Activated CD4-positive, CD25-positive, alpha-beta regulatory T cell (primary cell): ENCODE results near the gene RNF151.
A peak's percentile ranks its signal among the peaks of the same experiment; 100 is the strongest.
"Not testable (repeated sequence)": the region's sequence is repeated elsewhere in the genome, so short reads cannot be mapped to it uniquely, and the experiment has no call there.

ENCODE experiments used
- DNase-seq, 4 experiments: peaks; one replicate each; lab custom pipeline; 2025; lab: John Stamatoyannopoulos, UW

Gene RNF151

DNA sequence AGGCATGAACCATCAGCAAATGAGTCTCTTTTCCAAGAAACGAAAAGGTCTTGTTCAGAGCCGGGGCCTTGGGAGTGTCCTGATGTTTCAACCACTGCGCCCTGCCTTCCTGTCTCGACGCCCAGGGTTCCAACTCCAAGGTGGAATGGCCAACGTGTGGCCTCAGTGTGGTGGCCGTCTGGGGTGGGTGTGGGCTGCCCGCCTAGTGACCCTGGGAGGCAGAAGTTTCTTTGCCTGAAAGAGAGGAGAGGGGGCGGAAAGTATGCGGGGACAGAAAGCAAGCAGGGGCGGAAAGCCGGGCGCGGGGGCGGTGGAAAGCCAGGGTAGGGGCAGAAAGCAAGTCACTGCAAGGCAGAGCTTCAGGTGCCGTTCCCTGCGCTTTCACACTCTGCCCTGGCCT, 27.7 kb upstream of the RNF151 start:
- no peak for DNase-seq

DNA sequence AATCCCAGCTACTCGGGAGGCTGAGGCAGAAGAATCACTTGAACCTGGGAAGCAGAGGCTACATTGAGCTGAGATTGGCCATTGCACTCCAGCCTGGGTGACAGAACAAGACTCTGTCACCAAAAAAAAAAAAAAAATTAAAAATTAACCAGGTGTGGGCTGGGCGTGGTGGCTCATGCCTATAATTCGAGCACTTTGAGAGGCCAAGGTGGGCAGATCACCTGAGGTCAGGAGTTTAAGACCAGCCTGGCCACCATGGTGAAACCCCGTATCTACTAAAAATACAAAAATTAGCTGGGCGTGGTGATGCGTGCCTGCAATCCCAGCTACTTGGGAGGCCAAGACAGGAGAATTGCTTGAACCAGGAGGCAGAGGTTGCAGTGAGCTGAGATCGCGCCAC, 26.8 kb upstream of the RNF151 start:
- DNase-seq: not testable (repeated sequence)

DNA sequence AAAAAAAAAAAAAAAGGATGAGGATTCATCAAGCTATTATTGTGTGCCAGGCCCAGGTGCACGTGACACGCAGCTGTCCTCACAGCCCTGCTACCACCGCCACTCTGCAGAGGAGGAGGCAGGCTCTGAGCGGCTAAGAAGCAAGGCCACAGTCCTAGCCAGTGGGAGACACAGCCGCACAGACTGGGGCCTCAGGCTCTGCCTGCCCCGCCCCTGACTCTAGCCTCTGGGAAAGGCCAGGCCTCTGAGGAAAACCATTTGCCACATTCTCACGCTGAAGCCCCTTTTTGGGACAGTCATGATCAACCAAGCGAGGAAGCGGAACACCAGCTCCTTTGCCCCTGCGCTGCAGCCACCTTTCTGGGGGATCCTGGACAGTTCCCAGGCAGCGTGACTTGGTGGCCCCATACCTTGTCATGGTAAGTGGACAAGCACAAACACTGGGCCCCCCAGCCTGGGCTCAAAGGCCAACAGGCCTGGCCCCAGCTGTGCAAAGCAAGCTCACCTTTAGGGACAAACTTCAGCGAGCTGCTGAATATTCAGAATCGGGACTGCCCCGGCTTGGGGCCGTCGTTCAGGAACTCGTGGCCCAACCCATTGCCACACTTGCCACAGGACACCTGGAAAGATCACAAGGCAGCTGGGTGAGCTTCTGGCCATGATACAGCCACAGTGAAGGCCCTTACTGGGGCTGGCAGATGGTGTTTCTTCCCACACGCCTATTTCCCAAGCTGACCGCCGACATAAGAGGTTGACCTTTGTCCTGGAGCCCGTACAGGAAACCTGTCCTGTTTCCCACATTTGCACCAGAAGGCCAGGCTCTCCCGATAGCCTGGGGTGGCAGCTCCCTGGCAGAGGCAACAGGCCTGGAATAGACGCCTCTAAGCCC, 26.1 kb upstream of the RNF151 start:
- DNase-seq: no peak

DNA sequence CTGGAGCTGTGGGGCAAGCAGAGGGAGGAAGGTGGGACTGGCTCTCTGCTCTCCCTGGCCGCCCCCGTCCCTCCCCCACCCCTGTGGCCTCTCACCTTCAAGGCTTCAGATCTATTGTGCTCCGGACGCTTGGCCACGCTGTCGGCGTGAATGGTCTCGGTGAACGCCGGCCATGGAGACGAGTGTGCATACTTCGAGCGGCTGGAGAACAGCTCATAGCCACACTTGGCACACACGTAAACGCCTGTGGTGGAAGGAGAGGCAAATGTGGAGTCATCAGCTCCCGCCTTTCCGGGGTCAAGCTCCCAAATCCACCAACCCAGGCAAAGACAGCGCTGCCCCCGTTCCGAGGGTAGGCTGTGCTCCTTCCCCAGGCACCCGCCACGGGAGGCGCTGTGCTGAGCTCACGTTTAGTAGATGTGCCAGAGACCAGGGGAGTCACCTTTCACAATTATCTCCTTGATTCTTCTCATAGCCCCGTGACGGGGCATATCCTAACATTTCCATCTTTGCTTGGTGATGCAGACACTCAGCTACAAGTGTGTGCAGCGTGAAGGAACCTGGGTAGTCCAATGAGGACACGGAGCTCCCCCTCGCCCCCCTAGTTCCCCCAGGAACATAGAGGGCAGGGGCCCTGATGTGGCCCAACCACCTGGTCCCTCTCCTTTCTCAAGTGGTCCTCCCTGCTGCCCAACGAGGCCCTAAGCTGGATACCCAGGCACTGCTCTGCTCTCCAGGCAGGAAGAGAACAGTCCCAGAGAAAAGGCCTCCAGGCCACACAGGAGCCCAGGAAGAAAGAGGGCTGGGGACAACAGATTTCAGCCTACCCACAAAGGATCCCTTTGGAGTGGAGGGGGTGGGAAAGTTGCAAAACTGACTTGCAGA, 25.3 kb upstream of the RNF151 start:
- no peak for DNase-seq

DNA sequence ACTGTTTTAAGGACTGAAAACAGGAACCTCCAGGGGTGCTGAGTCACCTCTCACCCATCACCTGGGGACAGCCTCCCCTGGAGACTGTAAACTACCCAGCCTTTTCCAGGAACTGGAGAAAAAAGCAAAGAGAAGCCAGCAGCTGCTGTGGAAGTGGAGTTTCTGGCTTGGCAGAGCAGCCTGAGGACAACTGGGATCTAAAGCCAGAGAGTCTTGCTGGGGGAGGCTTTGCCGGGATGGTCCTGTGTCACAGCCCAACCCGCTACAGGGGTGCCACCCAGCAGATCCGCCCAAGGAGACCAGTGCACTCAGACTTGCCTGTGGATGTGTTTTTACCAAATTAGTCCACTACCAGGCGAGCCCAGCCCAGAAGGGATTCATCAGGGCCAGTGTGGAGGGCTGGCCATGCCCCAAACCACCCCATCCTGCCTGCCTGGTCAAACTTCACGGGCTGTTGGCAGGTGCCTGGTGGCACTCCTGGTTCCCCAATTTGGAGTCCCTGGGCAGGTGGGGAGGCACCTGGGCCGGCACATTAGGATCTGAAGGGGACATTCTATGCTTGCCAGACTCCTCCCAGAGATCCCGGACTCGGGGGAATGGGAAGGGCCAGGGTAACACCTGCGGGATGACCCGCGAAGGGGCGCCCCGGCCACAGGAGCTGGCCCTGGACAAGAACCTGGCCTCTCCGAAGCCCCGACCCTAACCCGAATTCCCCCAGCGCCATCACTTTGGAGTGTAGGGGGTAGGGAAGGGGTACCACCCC, 24.4 kb upstream of the RNF151 start:
- DNase-seq: no peak

DNA sequence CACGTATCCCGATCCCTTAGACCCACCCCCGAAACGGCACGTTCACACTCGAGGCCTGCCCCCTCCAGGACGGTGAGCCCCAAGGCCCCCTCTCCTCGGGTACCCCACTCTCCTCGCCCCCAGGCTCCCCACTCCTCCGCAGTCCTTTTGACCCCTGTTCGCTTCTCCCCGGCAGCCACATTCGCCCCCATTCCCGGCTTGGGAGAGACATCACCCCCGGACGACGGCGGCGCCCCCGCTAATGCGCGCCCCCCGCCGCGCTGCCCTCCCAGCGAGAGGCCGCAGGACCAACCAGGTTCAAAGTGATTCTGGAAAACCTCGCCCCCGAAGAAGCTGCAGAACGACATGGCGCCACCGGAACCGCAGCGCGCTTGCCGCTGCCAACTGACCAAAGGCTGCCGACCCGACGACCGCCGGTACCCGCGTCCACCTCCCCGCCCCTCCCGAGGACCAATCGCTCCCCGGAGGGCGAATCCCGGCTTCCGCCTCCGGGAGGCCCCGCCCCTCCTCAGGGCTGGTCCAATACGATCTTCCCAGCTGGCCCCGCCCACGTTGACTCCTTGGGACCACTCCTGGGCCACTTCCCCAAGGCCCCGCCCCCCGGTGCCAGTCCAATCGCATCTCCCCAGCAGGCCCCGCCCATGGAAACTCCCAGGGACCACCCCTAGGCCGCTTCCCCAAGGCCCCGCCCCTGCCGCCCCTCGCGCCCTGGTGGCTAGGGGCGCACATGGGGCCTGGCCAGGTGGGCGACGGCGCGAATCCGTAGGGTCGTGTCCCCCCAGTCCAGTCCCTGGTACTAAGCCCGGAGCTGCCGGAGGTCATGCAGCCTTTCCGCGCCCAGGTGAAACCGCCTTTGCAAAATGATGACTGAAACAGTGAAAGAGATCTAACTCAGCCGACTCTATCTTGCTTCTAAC, 23.6 kb upstream of the RNF151 start, which contains the start of gene MSRB1:
MSRB1 (minus strand) TSS at position 390 of the 917 bp plus-strand sequence; CDS start at position 347, 43 bp downstream.
- peak; percentile 97 to 99 (median 98) for DNase-seq

DNA sequence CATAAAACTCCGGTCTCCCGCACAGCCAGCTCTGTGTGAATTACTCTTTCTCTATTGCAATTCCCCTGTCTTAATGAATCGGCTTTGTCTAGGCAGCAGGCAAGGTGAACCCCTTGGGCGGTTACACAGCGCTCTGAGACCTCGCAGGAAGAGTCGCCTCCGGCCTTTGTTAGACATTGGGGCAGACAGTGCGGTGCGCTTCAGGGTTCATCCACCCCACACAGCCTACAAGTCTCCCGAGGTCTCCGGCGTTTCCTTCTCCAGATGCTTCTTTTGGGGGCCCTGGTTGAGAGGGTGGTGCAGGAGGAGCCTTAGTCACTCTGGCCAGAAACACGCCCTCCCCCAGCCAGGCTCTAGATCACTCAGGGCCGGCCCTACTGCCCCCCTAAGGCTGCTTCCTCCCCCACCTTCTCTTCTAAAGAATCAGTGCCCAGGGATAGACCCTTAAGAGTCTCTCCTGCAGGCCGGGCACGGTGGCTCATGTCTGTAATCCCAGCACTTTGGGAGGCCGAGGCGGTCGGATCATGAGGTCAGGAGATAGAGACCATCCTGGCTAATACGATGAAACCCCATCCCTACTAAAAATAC, 21.9 kb upstream of the RNF151 start:
- no peak for DNase-seq

DNA sequence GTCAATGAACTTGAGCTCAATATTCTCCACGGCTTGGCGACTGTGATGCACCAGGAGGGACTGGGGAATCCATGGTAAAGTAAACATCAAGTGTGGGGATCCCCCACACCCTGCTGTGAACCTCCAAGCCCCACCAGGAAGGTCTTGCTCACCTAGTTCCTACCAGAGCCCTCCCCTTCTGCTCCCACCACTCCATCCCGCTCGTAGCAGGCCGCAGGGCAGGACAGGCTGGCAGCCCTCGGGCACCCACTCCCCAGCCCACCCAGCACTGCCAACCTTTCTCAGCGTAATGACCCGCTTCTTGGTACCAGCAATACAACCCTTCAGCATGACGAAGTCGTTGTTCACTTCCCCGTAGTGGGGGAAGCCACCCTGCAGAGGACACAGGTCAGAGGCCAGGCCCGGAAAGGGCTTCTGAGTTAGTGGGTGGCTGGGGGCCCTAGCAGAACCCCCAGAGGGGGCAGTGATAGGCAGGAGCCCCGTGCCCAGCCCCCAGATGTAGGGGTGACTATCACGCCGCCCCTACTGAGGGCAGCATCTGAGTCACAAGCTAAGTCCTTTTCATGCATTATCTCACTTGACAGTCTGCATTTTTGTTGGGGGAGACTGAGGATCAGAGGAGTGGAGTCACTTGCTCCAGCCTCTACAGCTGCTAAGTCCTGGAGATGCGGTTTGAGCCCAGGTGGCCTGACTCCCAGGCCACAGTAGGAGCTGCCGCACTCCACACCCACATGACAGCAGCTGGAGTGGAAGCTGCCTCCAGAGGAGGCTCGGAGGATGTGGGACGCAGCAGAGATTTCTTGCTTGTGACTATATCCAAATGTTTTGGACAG, 20.9 kb upstream of the RNF151 start:
- DNase-seq: no peak

DNA sequence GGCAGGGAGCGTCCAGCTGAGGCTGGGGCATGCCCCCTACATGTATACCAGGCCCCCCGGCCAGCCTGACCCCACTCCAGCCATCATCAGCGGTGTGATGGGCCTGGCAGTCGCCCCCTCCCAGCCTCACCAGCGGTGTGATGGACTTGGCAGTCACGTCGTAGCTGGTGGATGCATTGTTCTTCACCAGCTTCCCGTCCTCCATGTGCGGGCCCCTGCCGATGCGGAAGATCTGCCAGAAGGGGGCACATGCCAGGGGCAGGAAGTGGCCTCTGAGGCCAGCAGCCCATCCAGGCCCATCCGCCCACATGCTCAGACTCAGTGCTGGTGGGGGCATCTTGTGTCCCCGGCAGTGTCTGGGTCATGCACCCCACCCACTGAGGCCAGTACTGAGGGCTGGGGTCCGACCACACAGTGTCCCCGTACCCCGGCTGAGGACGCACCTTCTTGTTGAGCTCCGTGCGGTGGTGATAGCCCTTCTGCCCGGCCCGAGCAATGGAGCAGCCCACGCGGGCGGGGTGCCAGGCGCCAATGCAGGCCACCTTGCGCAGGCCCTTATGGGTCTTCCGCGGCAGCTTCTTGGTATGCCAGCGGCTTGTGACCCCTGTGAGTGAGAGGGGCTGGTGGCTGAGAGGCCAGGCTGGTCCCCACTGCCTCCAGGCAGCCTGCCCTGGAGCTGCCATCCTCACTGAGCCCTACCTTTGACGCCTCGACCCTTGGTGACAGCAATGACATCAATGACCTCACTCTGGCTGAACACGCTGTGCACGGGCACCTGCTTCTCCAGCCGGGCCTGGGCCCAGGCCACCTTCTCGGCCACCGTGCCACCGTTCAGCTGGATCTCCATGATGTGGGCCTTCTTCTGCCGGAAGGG, 19.9 kb upstream of the RNF151 start:
- no peak for DNase-seq

DNA sequence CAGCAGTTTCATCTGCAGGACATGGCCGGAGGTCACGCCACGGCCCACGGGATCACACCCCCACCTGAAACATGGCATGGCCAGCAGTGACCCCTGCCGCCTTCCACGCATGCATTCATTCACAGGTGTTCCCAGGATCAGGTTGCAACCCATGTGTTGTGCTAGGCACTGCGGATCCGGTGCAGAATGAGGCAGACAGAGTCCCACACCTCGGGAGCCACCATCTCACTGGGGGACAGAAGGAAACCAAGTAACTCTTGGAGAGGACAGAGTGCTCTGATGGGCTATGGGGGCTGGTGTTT, 19.3 kb upstream of the RNF151 start:
- no peak for DNase-seq

DNA sequence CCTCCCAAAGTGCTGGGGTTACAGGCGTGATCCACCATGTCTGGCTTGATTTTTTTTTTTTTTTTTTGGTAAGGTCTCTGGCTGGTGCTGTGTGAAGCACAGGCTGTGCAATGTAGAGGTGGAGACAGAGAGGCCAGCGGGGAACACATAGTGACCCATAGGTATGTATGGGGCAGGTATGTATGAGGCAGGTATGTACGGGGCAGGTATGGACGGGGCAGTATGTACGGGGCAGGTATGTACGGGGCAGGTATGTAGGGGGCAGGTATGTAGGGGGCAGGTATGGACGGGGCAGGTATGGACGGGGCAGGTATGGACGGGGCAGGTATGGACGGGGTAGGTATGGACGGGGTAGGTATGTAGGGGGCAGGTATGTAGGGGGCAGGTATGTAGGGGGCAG, 17.1 kb upstream of the RNF151 start:
- DNase-seq: no peak

DNA sequence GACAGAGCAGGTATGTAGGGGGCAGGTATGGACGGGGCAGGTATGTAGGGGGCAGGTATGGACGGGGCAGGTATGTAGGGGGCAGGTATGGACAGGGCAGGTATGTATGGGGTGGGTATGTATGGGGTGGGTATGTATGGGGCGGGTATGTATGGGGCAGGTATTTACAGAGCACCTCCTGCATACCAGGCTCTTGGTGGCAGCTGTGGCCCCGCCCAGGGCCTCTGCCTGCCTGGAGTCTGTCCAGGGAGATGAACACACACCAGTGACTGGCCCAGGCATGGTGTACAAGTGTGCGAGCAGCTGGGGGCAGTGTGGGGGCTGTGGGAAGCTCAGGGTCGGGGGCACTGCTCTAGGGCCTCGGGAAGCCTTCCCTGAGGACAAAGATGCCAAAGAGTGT, 16.6 kb upstream of the RNF151 start:
- DNase-seq: no peak

DNA sequence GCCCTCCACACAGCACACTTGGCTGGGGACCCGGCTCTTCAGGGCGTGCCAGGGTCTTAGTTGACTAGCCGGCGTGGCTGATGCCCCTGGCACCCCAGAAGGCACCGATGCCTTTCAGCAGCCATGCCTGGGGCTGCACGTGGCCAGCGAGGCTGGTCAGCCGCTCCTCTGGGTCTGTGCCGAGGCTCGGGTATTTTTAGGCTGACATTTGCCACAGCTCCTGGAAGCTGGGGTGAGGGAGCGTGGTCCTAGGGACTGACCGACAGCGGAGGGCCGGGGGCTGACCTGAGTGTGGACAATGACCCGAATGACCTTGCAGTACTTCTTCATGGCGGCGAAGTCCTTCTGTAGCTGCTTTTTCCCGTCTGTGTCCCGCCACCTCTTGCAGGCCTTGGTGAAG, 16.1 kb upstream of the RNF151 start:
- DNase-seq: no peak

DNA sequence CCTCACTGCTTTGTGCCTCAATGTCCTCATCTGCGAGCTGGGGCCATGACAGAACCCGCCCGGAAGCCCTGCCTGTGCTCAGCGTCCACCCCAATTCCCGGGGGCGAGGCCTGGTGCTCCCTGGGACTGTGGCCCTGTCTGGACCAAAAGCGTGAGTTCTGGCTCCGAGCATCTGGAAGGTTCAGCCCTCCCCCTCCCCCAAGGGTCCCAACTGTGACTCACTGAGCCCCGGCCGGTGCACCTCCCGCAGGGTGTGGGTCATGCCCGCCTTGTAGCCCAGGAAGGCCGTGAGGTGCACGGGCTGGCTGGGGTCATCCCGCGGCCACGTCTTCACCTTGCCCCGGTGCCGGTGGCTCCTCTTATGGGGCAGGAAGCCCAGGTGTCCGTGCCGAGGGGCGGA, 12.9 kb upstream of the RNF151 start:
- DNase-seq: no peak

DNA sequence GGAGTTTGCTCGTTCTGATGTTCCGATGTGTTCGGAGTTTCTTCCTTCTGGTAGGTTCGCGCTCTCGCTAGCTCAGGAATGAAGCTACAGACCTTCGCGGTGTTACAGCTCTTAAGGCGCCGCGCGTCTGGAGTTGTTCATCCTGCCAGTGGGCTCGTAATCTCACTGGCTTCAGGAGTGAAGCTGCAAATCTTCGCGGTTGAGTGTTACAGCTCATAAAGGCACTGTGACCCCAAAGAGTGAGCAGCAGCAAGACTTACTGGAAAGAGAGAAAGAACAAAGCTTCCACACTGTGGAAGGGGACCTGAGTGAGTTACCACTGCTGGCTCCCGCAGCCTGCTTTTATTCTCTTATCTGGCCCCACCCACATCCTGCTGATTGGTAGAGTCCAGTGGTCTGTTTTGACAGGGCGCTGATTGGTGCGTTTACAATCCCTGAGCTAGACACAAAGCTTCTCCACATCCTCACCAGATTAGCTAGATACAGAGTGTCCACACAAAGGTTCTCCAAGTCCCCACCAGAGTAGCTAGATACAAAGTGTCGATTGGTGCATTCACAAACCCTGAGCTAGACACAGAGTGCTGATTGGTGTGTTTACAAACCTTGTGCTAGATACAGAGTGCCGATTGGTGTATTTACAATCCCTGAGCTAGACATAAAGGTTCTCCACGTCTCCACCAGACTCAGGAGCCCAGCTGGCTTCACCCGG, 9.1 kb upstream of the RNF151 start:
- not testable (repeated sequence) for DNase-seq

DNA sequence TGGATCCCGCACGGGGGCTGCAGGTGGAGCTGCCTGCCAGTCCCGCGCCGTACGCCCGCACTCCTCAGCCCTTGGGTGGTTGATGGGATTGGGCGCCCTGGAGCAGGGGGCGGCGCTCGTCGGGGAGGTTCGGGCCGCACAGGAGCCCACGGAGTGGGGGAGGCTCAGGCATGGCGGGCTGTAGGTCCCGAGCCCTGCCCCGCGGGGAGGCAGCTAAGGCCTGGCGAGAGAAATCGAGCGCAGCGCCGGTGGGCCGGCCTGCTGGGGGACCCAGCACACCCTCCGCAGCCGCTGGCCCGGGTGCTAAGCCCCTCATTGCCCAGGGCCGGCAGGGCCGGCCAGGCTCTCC, 8.5 kb upstream of the RNF151 start:
- DNase-seq: not testable (repeated sequence)

DNA sequence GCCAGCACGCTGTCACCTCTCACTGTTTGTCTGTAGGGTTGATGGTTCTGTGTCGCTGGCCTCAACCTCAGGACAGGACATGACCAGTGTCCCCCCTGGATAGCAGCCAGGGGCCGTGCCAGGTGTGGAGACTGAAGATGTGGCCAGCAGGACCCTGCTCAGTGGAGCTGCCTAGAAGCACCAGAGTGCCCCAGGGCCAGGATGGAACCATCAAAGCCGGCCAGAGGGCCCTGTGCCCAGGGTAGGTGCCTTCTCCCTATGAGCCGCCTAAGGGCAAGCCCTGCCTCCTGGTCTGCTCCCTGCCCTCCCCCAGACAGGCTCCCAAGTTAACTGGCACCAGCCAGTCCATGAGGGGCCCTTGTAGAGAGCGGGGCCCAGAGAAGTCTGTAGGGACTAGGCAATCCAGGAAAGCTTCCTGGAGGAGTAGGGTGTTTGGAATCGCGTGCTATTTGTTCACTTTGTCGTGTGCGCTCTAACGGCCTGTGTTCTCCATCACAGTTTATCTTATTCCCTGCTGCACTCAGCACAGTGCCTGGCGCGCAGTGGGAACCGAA, 7.9 kb upstream of the RNF151 start:
- DNase-seq: no peak
